ENCODE data around the gene APOA1.

The APOA1 gene

GRCh38 chr11:116787786-116788486 lies 49.5 kb downstream of the APOA1 start, which contains the start of gene ZPR1:
Gene ZPR1, minus strand, starts transcription at chr11:116788023. Its CDS starts 33 bp downstream, at chr11:116787990.
- peaks cover 56% of the 10 kb centered on the region for H3K4me1 Mint-ChIP-seq
- DNase-seq, result peak; percentile 89
- H3K9me3 Mint-ChIP-seq, result no peaks in the 10 kb centered on the region
- H3K27ac Mint-ChIP-seq, result peak within 1 kb of the TSS; percentile 91
- peak within 1 kb of the TSS; percentile 91 for H3K4me3 Mint-ChIP-seq
- H3K36me3 Mint-ChIP-seq (ENCODE audit: low read depth), result peaks cover 40% of the 10 kb centered on the region
- H3K27me3 Mint-ChIP-seq, result peaks cover 2% of the 10 kb centered on the region
- peak; percentile 82 for ATAC-seq

GRCh38 chr11:116787436-116787785 lies 50.0 kb downstream of the APOA1 start:
- DNase-seq (no peak), ATAC-seq (no peak)
- H3K27ac Mint-ChIP-seq, result peak overlapping the region; percentile 77
- H3K36me3 Mint-ChIP-seq (ENCODE audit: low read depth), result peaks cover 45% of the 10 kb centered on the region
- peaks cover 59% of the 10 kb centered on the region for H3K4me1 Mint-ChIP-seq
- peaks cover 2% of the 10 kb centered on the region for H3K27me3 Mint-ChIP-seq
- H3K9me3 Mint-ChIP-seq, result no peaks in the 10 kb centered on the region
- H3K4me3 Mint-ChIP-seq, result peak overlapping the region; percentile 91

GRCh38 chr11:116786966-116787365 lies 50.5 kb downstream of the APOA1 start:
- peak overlapping the region; percentile 91 for H3K4me3 Mint-ChIP-seq
- H3K27ac Mint-ChIP-seq, result peak overlapping the region; percentile 77
- no peaks in the 10 kb centered on the region for H3K9me3 Mint-ChIP-seq
- H3K36me3 Mint-ChIP-seq (ENCODE audit: low read depth), result peaks cover 50% of the 10 kb centered on the region
- peaks cover 60% of the 10 kb centered on the region for H3K4me1 Mint-ChIP-seq
- ATAC-seq, result no peak
- H3K27me3 Mint-ChIP-seq, result peaks cover 2% of the 10 kb centered on the region
- DNase-seq, result no peak

GRCh38 chr11:116786326-116786725 lies 51.1 kb downstream of the APOA1 start:
- DNase-seq, result no peak
- H3K4me3 Mint-ChIP-seq, result peak overlapping the region; percentile 91
- peak overlapping the region; percentile 77 for H3K27ac Mint-ChIP-seq
- no peaks in the 10 kb centered on the region for H3K9me3 Mint-ChIP-seq
- peaks cover 2% of the 10 kb centered on the region for H3K27me3 Mint-ChIP-seq
- no peak for ATAC-seq
- H3K4me1 Mint-ChIP-seq, result peaks cover 63% of the 10 kb centered on the region
- H3K36me3 Mint-ChIP-seq (ENCODE audit: low read depth), result peaks cover 53% of the 10 kb centered on the region
